Measurements from ENCODE around the gene ENSA.

DNA sequence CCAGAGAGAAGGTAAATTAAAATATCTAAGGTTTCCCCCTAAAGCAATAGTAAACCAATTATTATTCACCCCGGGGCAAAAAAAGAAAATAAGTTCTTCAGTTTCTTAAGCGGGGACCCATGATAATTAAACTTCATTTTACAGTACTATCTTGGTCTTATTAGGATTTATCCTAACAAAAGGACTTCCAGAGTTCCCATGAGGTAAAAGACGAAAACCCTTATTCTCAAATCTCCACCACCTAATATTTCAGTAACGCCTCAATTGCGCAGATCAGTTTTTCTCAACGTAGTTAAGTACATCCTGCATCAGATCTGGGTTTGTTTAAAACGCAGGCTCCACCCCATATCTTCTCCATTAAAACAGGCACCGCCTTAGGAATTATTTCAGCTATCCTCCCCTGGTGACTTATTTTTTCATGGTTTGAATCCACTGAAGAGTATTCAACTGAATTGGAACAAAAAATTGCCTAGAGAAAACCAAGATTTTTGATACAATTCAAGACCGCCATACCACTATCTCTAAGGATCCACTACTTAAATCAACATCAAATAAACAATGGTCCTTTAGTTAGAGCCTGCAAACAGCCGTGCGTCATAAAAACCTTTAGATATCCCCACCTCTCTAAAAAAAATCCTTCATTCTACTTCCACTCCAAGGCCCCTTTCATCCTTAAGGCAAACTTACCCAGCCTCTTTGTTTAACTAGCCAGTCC, 51.7 kb downstream of the ENSA start:
- no peak for TF ChIP-seq POLR2A (IDR thresholded peaks at IDR 0.05; ENCODE audit: low read depth, low read length)
- TF ChIP-seq, protein P1, sequence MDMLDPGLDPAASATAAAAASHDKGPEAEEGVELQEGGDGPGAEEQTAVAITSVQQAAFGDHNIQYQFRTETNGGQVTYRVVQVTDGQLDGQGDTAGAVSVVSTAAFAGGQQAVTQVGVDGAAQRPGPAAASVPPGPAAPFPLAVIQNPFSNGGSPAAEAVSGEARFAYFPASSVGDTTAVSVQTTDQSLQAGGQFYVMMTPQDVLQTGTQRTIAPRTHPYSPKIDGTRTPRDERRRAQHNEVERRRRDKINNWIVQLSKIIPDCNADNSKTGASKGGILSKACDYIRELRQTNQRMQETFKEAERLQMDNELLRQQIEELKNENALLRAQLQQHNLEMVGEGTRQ (IDR thresholded peaks at IDR 0.05; ENCODE audit: low read depth, low read length) = no peak
- TF ChIP-seq, protein P2, sequence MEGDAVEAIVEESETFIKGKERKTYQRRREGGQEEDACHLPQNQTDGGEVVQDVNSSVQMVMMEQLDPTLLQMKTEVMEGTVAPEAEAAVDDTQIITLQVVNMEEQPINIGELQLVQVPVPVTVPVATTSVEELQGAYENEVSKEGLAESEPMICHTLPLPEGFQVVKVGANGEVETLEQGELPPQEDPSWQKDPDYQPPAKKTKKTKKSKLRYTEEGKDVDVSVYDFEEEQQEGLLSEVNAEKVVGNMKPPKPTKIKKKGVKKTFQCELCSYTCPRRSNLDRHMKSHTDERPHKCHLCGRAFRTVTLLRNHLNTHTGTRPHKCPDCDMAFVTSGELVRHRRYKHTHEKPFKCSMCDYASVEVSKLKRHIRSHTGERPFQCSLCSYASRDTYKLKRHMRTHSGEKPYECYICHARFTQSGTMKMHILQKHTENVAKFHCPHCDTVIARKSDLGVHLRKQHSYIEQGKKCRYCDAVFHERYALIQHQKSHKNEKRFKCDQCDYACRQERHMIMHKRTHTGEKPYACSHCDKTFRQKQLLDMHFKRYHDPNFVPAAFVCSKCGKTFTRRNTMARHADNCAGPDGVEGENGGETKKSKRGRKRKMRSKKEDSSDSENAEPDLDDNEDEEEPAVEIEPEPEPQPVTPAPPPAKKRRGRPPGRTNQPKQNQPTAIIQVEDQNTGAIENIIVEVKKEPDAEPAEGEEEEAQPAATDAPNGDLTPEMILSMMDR (conservative IDR thresholded peaks at IDR 0.05; ENCODE audit: low read depth, low read length) = no peak
- TF ChIP-seq CEBPB (IDR thresholded peaks at IDR 0.05; ENCODE audit: low read depth, low read length) = no peak
- TF ChIP-seq MXI1 (IDR thresholded peaks at IDR 0.05; ENCODE audit: borderline replicate concordance, low read depth, low read length) = no peak
